PFSK-1 (cell line): ENCODE measurements around the gene KLF16.

Source experiments
- FOXP2 ChIP-seq: optimal IDR thresholded peaks from 2 replicates; pipeline ENCODE3; 2011; ENCODE audit warnings: borderline replicate concordance, control low read depth, inconsistent platforms; ENCODE audit not compliant: insufficient read depth; ENCODE audit errors: extremely low read length, extremely low read depth
- POLR2AphosphoS5 ChIP-seq: IDR thresholded peaks from 2 replicates; pipeline ENCODE4 v1.6.1; 2012; ENCODE audit warnings: low read depth, mild to moderate bottlenecking, control low read depth, low read length, moderate library complexity
- REST ChIP-seq, 2 experiments: IDR thresholded peaks; 2 replicates each; pipeline versions ENCODE4 v1.6.1 to v1.8.0; 2011 to 2012; ENCODE audit warnings: low read depth in 2 of 2, low read length in 2 of 2, control low read depth in 1 of 2, inconsistent platforms in 1 of 2, mild to moderate bottlenecking in 1 of 2, moderate library complexity in 1 of 2; ENCODE audit not compliant: insufficient read depth in 1 of 2
- SIN3A ChIP-seq: IDR thresholded peaks from 2 replicates; pipeline ENCODE4 v1.6.1; 2012; ENCODE audit warnings: mild to moderate bottlenecking, low read length, moderate library complexity, borderline replicate concordance; ENCODE audit not compliant: insufficient read depth
- TAF1 ChIP-seq: IDR thresholded peaks from 2 replicates; pipeline ENCODE4 v1.6.1; 2012; ENCODE audit warnings: low read length, control low read depth, borderline replicate concordance; ENCODE audit not compliant: insufficient read depth

DNA sequence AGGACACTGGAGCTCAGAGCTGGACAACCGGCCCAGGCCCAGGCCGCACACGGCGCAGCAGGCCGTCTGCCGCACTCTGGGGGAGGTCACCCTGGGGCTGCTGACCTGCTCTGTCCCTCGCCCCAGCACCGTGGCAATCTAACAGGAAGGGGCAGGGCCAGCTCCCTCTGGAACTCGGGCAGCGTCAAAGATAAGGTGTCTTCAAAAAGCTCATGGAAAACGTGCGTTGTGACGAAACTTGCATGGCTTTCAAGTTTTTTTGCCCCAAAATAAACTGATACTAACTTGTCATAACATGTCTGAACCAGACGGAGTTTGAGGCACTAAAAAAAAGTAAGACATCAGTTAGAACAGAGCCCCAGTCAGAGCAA, 39.1 kb downstream of the KLF16 start:
- TF ChIP-seq POLR2AphosphoS5 (no peak), TAF1 (no peak), SIN3A (no peak), REST (IDR thresholded peaks at IDR 0.05; ENCODE audit: insufficient read depth in 1 of 2, low read depth in 2 of 2, low read length in 2 of 2) (no peak), FOXP2 (no peak)
